HPDE6-E6E7 (cell line): ENCODE data around the gene CIAO2A.
"Not testable (repeated sequence)": the region's sequence is repeated elsewhere in the genome, so short reads cannot be mapped to it uniquely, and the experiment has no call there.

Source experiments
- DNase-seq: peaks from one replicate; pipeline ENCODE4 v3.0.0; 2011; ENCODE audit warnings: missing footprints; ENCODE audit errors: extremely low spot score

Gene CIAO2A, protein sequence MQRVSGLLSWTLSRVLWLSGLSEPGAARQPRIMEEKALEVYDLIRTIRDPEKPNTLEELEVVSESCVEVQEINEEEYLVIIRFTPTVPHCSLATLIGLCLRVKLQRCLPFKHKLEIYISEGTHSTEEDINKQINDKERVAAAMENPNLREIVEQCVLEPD

DNA sequence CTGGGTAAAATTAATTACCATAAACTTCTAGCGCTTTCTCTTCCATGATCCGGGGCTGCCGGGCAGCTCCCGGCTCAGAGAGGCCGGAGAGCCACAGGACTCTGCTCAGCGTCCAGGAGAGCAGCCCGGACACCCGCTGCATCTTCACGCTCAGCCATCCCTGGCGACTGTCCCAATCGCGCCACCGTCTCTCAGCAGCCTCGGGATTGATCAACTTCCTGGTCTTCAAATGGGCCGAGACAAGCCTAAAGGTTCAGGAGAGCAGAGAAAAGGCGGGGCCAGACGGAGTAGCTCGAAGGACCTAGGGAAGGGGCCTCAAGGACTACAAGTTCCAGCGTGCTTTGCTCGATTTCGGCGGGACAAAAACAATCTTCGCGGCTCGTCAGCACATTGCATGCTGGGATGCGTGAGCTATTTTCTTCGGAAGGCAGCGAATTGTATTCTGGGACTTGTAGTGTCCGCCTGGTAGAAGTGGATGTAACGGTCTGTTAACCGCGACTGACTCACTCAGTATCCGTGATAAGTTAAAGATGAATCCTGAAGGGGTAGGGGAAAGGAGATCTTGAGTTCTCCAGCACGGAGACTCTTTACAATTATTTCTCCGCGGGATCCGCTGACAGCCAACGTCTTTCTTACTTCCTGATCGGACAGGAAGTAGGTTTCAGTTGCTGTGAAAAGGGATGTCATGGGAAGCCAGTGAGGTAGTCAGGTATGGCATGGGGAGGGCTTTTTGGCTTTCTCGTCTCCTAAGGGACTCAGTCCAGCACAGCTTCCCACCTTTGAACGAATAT is at the start of gene CIAO2A:
CIAO2A (minus strand) TSS at position 212 of the 791 bp plus-strand sequence; CDS start at position 142, 70 bp downstream.
- DNase-seq: peak; percentile 89

DNA sequence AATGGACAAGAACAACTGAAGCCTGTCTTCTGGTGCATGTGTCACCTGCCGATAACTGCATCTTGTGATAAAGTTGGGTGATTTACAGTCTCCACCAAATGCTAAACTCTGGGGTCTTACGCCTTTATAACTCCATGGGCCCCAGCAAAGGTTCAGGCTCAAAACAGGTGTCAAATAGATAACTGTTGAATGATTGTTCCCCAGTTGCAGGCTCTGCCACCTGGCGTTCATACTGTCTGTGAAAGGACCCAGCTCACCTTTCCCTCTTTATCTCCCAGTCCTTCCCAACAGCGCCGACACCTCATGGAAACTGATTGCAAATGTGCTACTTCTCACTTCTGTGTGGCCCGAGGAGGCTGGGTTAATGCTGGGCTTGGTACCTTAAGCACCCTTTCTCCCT is 49.6 kb upstream of the CIAO2A start:
- DNase-seq: no peak

DNA sequence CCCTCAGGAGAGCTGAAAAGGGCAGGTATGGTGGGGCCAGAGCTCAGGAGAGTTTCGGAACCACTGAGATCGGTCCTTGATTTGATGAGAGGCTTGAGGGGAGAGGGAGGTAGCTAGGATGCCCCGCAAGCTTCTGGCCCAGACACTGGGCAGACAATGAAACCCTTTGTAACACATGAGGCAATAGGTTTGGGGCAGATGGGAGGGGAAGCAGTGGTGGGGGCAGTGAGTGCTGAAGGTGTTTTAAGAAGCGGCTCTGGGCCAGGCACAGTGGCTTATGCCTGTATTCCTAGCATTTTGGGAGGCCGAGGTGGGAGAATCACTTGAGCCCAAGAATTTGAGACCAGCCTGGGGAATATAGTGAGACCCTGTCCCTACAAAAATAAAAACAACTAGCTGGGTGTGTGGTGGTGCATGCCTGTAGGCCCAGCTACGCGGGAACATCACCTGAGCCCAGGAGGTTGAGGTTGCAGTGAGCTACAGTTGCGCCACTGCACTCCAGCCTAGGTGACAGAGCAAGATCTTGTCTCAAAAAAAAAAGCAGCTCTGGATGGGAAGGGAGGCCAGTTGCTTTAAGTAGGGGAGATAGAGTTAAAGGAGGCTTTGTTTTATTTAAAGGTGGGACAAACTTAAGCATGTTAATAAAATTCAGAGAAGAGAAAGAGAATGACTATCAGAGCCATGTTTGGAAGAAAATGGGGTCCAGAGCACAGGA is 48.3 kb upstream of the CIAO2A start:
- DNase-seq: no peak

DNA sequence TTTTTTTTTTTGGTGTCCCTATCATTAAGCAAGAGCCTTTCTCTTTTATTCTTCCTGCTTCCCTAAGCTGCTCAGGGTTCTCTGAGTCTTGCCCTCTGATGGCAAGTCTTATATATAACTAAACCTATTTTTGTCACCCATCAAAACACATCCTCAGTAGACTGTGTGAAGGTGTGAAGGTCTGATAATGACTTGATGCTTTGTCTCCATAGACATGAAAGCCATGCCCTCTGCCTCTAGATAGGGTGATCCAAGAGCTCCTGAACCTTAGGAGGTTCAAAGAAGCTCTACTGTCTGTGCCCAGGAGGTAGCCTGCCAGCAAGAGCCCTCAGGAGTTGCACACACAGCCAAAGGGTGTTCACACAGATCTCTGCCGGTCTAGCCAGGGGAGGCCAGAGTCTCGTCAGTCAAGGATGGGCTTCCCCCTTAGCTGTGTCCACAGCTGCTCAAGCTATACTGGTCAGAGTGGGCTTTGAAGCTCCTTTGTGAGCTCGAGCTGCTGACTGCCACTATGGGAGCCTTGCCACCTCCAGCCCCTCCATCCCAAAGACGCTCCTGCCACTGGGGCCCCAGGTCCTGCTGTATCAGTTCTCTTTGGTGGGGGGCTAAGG is 44.8 kb upstream of the CIAO2A start:
- no peak for DNase-seq

DNA sequence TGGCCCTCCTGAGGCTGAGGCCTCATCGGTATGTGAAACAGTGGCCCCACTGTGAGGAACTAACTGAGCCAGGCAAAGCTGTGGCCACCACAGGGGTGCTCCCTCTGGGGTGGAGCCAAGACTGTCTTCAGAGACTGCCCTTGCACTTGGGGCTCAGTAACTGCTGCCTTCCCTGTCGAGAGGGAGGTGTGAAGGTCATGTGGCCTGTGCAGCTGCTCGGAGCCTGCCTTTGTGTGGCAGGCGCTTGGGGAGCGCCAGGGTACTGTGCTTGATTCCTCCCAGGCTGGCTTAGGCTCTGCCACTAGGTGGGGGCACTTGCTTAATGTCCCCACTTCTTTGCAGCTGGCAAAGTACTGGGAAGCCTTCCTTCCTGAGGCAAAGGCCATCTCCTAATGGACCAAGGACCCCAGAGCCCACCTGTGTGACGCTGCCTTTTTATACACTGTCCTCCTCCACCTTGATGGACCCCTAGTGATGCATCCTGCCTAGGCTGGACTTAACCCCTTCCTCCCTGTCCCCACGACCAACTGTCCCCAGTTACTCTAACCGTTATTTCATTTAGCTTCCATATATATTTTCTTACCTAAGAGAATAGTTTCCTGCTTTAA is 43.7 kb upstream of the CIAO2A start:
- DNase-seq: no peak

DNA sequence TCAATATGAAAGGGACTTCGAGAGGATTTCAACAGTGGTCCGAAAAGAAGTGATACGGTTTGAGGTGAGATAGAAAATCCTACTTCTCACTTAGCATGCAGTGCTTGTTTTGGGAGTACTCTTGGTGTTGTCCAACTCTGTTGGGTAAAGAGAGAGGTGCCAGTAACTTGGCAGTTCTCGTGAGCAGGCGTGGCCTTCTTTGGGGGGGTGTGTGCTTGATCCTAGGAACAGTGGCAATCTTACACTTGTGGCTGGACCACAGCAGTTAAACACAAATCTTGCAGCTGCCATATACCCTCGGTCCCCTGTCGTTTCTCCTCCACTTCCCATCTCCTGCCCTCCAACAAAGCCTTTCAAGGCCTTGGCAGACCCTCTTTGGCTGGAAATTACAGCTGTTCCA is 42.7 kb upstream of the CIAO2A start:
- no peak for DNase-seq

DNA sequence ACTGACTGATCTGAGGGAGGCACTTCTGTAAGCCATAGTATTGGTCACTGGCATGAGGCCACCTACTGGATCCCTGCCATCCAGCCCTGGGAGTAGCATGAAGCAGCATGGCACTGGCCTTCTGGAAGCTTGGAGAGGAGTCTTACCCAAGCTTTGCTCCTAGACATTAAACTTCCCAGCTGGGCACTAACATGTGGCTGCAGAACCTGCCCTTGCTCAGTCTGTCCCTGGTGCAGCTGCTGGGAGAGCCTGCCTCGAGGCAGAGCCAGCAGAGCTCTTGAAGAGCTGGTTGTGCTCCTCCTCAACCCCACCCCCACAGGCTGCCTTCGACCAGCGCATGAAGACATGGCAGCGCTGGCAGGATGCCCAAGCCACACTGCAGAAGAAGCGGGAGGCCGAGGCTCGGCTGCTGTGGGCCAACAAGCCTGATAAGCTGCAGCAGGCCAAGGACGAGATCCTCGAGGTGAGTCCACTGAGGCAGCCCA is 40.7 kb upstream of the CIAO2A start:
- DNase-seq: no peak

DNA sequence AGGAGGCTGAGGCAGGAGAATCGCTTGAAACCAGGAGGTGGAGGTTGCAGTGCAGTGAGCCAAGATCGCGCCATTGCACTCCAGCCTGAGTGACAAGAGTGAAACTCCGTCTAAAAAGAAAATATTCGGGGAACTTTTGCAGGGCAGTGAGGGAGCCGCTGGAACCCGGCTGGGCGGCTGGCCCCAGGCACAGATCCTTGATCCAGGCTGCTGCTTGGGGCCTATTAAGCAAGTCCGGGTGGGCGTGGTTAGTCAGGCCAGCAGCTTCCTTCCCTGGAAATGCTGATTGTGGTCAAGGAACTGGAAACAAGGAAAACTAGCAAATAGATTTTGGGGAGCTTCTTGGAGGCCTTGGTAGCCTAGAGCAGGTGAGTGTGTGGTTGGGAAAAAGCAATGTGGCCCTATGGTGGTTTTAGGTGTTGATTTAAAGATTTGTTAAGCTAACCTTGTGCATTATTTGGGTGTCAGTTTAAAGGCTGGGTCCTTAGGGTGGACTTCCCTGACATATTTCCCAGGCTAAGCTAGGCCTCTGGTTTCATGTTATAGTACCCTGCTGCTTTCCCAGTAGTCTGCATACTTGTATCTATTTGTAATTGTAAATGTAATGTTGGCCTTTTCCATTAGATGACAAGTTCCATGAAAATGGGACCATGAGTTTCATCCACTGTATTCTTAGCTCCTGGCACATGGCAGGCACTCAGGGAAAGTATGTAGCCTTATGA is 40.1 kb upstream of the CIAO2A start:
- no peak for DNase-seq

DNA sequence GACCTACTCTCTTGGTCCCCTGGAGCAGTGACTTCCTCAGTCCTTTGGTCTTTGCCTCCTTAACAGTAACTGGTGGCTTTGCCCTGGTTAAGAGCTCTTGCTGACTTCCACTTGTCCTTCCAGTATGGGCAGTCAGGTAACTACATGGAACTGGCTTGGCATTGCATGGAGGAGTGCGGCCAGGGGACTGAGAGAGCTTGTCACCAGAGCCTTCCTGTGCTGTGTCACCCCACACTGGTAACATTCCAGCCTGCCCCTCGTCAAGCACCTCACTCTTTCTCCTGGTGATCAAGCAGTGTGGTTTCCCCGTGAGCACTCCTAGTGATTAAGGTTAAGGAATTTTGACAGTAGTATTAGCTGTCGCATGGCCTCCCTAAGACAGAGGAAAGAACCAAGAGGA is 38.6 kb upstream of the CIAO2A start:
- no peak for DNase-seq

DNA sequence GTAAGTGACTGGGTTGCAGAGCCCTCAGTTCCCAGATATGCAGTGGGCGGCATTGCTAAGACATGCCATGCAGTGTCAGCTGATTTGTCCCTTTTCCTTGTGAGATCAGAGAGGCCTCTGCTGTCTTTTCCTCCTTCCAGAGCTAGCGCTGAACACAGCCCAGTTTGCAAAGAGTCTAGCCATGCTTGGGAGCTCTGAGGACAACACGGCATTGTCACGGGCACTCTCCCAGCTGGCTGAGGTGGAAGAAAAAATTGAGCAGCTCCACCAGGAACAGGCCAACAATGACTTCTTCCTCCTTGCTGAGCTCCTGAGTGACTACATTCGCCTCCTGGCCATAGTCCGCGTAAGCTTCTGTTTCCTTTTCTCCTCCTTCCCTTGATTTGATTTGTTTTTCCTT is 37.9 kb upstream of the CIAO2A start:
- no peak for DNase-seq

DNA sequence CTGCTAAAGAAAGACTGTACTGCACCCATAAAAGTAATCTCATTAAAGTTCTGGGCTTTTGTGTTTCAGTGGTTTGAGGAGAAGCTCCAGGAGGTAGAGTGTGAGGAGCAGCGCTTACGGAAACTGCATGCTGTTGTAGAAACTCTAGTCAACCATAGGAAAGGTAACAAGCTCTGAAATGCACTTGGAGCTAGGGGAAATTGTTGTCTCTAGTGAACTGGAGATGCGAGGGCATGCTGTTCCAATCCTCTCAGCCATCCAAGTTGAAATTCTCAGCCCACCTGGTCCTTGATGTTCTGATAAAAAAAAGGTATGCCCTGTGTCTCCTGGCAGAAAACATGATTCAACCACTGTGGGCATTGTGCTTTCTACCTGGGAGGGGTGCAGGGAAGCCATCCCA is 36.5 kb upstream of the CIAO2A start:
- DNase-seq: no peak

DNA sequence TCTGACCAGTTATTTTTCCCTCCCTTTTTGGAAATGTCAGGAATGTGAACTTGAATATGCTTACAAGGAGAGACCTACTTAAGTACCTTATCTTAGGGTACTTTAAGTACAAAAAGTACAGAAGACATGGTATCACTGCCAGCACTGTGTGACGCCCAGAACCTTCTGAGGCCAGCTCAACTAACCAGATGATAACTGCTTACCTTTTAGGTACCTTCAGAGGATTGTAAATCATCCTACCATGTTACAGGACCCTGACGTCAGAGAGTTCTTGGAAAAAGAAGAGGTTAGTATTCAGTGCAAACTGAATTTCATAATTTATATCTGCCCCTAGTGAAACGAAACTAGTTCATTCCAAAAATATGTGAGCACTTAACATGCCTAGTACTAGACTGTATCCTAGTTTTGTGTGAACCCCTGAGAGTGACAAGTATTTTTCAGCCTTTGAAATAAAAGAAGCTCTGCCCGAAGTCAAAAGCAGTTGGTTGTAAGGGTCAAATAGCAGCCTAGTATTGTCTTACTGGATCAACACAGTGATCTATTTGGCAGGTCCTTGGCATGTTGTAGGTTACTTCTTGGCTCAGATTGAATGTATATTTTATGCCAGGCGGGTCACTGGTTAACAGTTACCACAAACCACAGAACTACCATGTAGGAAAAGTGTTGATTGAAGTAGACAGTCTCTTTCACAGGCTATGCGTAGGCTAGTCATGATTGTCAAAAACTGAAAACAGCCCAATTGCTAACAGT is 34.1 kb upstream of the CIAO2A start:
- no peak for DNase-seq

DNA sequence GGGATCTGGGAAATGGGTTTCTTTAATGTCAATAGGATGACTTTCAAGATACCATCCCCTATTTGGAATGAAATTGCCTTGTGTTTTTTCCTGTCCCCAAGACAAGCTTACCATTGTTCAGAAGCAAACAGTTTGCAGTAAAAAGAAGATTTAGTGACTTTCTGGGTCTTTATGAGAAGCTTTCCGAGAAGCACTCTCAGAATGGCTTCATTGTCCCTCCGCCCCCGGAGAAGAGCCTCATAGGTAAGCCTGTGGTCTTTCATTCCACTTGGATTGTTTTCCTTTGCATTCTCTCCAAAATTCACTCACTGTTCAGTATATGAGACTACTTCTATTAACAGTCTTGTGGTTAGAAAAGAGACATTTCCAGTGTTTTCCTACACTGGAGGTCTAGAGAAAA is 32.3 kb upstream of the CIAO2A start:
- DNase-seq: no peak

DNA sequence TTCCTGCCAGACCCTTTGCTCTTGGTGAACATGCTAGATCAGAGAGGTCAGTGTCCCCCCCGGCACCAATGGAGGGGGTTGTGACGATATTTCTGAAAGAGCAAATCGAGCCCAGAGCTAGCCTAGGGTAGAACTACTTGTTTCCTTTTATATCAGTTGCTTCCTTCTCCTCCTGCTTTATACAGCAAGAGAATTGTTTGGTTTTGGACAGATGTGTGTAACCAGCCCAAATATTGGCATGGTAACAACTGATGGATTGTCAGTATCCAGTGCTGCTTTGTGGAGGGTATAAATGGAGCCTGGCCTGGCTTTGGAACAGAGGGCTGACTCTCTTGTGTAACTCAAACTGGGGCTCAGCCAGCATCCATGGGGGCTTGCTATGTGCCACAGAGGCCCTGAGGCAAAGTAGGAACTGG is 29.3 kb upstream of the CIAO2A start:
- DNase-seq: no peak

DNA sequence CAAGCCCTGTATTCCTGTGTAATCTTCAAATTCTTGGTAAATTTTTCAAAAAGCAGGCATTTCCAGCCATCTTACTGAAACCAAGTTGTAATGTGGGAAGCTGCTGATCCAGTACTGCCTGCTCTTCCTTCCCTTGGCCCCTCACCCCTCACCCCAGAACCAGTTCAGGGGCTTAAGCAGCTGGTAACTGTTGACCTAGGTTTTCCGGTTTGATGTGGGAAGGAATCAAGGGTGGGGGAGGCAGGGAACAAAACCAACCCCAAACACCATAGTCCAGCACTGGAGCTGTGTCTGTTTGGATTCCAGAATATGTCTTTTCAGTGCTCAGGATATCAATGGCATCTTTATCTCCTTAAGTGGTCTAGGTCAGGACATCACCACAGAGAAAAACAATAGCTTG is 28.8 kb upstream of the CIAO2A start:
- no peak for DNase-seq

DNA sequence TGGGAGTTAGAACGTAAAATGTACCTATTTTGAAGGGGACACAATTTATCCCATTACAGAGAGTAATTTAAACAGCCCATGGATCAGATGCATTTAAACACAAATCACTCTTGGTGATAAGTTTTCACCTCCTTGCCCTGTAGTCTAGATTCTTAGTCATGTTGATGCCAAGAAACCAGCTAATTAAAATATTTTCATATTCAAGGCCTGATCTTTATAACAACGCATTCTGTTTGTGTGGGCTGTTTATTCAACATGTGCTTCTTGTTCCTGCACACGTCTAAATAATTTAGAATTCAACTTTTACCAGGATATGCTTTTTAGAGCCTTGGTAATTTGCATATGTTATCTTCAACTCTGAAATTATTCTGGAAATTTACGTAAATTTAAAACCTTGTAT is 28.0 kb upstream of the CIAO2A start:
- no peak for DNase-seq

DNA sequence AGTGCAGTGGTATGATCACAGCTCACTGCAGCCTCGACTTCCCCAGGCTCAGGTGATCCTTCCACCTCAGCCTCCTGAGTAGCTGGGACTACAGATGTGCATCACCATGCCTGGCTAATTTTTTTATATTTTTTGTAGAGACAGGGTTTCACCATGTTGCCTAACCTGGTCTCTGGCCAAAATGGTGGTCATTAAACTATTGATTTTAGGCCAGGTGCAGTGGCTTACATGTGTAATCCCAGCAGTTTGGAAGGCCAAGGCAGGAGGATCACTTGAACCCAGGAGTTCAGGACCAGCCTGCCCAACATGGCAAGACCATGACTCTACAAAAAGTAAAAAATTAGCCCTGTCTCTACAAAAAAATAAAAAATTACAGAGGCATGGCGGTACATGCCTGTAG is 26.7 kb upstream of the CIAO2A start:
- DNase-seq: not testable (repeated sequence)

DNA sequence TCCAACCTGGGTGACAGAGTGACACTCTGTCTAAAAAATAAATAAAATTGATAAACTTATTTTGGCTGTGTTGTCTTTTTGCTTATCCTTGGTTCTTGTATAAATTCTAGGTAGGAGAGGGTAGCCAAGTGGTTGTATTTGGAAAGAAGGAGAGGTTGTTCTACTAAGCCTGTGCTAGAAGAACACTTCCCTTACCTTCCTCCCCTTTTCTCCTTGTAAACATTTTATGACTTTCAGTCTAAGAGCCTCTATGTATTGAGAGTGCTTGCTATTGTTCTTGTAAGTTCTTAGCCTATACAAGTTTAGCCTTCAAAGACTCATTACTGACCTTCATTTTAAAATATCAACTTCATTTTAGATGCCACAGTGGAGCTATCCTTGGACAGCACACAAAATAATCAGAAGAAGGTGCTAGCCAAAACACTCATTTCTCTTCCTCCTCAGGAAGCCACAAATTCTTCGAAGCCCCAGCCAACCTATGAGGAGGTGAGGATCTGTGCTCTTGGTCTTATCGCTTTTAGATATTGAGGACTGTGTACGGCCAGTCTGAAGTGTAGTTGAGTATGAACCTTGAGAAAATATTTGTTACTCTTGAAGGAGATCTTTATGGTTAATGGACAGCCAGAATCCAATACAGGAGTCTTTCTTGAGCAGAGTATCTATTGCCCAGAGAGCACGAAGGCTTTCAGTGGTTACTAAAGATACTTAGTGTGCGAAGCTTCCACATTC is 24.3 kb upstream of the CIAO2A start:
- DNase-seq: no peak

DNA sequence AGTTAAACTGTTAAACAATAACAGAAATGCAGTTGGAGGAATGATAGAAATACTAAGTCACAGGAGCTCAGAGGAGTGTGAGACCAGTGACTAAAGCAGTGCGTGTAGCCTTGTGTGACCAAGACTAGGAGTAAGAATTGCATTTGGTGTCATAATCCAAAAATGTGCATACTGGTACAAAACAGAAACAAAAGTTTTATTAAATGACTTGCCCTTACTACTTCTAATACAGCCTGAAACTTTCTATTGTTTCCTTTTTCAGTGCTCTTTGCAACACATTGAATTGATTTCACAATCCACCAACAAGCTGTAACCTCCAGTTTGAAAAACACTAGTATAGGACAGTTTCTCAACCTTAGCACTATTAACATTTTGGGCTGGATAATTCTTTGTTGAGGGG is 19.3 kb upstream of the CIAO2A start:
- DNase-seq: no peak
